ENCODE results near the gene RAB6D. TPM values are rescaled to one million over a fixed set of nuclear protein-coding genes. Genes with fewer than 3 reads are reported as not detected.
"Not testable (repeated sequence)": the region's sequence is repeated elsewhere in the genome, so short reads cannot be mapped to it uniquely, and the experiment has no call there.

The RAB6D gene
- not detected in 2 replicates for total RNA-seq (2014; rRNA removed; shearing (Covaris generic); ENCODE audit: low replicate concordance)

DNA sequence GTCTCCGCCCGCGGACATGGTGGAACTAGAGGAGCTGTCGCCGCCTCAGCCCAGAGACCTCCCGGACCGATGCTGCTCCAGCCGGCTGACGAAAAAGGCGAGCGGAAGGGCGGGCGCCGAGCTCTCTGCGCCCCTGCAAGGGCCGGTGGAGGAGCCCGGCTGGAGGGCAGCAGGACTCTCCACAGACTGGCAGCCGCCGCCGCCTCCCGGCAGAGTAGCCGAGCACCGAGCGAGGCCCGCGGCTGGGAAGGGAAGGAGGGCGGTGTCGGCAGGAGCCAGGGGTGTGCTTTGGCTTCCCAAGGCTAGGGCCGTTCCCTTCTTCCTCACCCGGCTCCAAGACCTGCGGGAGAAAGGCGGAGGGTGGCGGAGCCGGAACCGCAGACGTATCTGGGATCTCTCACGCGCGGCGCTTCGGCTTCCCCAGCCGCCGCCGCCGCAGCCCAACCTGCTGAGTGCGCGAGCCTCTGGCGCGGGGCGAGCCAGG, at the start of gene RAB6D:
TSS of gene RAB6D (minus strand) at position 466 of the 484 bp plus-strand sequence. CDS start at position 18, 448 bp downstream.
- not testable (repeated sequence) for H3K4me3 ChIP-seq, DNase-seq, H3K36me3 ChIP-seq, H3K9me3 ChIP-seq
- peaks cover 16% of the 10 kb centered on the region for H3K27me3 ChIP-seq

DNA sequence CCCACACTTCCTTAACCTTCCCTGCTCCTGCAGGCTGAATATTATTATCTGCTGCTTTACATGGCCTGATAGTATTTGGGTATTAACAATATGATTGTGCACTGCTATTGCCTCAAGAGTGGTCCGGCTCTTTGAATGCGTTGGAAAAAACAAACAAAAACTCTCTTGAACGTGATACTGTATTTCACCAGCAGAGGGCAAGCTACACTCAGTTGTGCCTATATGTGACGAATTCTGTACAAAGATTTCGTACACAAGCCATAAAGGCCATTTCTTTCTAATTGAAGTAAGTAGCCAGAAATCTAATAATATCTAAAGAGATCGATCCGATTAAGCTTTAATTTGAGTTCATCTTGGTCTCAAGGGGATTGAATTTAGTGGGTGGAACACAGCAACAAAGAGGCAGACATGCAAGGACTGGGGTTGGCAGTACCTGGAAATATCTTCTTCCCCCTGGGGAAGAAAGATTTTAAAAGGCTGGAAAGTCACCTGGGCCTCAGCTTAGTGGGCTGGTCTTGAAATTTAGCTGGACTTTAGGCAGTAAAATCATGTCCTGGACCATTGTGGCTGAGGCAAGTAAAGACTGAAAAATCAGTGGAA, 49.3 kb upstream of the RAB6D start:
- no peaks in the 10 kb centered on the region for H3K9me3 ChIP-seq
- H3K36me3 ChIP-seq, result no peaks in the 10 kb centered on the region
- DNase-seq, result no peak
- no peak overlapping the region for H3K4me3 ChIP-seq
- no peaks in the 10 kb centered on the region for H3K27me3 ChIP-seq

DNA sequence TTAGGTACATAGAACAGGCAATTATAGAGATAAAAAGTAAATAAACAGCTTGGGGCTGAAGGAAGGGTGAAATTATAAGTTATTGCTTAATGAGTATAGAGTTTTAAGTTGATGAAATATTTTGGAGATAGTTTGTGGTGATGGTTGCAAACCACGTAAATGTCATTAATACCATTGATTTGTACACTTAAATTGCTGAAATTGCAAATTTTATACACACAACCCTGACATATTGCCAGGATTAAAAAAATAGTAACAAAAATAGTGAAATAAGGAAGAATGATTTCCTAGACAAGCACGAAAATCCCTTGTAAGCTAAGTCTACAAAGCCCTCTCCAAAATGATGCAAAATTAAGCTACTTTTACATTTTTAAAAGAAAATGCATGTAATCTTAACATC, 46.2 kb upstream of the RAB6D start:
- no peak for DNase-seq
- no peaks in the 10 kb centered on the region for H3K9me3 ChIP-seq
- H3K36me3 ChIP-seq, result no peaks in the 10 kb centered on the region
- H3K4me3 ChIP-seq, result no peak overlapping the region
- H3K27me3 ChIP-seq, result 0 out of 2 replicates have a peak, but pooled peaks cover 3% of the 10 kb centered on the region

GRCh38 chr2:131408778-131409177, 44.8 kb upstream of the RAB6D start:
- H3K36me3 ChIP-seq, result no peaks in the 10 kb centered on the region
- 0 out of 2 replicates have a peak, but pooled peaks cover 3% of the 10 kb centered on the region for H3K27me3 ChIP-seq
- H3K9me3 ChIP-seq, result no peaks in the 10 kb centered on the region
- no peak for DNase-seq
- H3K4me3 ChIP-seq, result no peak overlapping the region

GRCh38 chr2:131408207-131408606, 44.2 kb upstream of the RAB6D start:
- Histone ChIP-seq H3K4me3 (no peak overlapping the region), H3K9me3 (no peaks in the 10 kb centered on the region), H3K27me3 (0 out of 2 replicates have a peak, but pooled peaks cover 3% of the 10 kb centered on the region), H3K36me3 (no peaks in the 10 kb centered on the region)
- no peak for DNase-seq

DNA sequence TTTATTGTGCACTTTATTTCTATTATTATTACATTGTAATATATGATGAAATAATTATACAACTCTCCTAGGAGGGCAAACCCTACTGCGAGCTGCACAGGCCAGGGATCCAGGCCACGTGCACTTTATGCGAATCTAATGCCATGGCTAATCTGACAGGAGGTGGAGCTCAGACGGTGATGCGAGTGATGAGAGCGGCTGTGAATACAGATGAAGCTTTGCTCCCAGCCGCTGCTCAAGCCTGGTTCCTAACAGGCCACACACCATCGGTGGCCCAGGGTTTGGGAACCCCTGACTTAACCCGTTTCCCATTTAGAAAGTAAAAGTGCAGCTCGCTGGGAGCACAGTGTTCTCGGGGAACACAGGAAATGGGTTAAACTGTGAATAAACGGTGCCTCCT, 40.8 kb upstream of the RAB6D start:
- H3K9me3 ChIP-seq, result no peaks in the 10 kb centered on the region
- H3K36me3 ChIP-seq, result no peaks in the 10 kb centered on the region
- no peak overlapping the region for H3K4me3 ChIP-seq
- no peak for DNase-seq
- 0 out of 2 replicates have a peak, but pooled peaks cover 3% of the 10 kb centered on the region for H3K27me3 ChIP-seq

- Histone ChIP-seq H3K27me3 (0 out of 2 replicates have a peak, but pooled peaks cover 3% of the 10 kb centered on the region), H3K4me3 (no peak overlapping the region), H3K9me3 (no peaks in the 10 kb centered on the region), H3K36me3 (no peaks in the 10 kb centered on the region)
- DNase-seq, result no peak
Measured at GRCh38 chr2:131402320-131403039, 38.5 kb upstream of the RAB6D start.

DNA sequence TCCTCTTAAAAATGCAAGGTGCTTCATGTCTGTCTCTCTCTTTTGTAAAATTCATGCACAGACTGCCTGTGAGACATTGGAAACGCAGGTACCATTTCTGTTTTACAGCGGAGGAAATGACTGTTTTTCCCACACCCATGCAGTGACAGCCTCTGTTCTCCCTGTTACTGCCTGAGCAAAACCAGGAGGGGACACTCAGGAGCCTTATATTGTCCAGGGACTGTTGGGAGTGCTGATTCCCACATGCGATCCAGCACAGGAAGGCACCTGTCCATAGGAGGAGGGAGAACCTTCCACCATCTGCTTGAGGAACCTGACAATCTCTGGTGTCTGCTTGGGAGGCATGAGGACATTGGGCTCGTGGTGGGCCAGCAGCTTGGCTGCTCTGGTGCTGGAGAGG, 36.9 kb upstream of the RAB6D start:
- Histone ChIP-seq H3K9me3 (no peaks in the 10 kb centered on the region), H3K27me3 (no peaks in the 10 kb centered on the region), H3K36me3 (no peaks in the 10 kb centered on the region), H3K4me3 (no peak overlapping the region)
- no peak for DNase-seq

- not testable (repeated sequence) for H3K27me3 ChIP-seq, H3K4me3 ChIP-seq, H3K9me3 ChIP-seq, DNase-seq, H3K36me3 ChIP-seq
Measured at GRCh38 chr2:131400441-131400840, 36.5 kb upstream of the RAB6D start.

- H3K36me3 ChIP-seq, H3K9me3 ChIP-seq, DNase-seq: not testable (repeated sequence)
Measured at GRCh38 chr2:131396209-131396608, 32.2 kb upstream of the RAB6D start.

GRCh38 chr2:131395024-131395645, 31.2 kb upstream of the RAB6D start:
- DNase-seq, result peak; percentile 37
- H3K9me3 ChIP-seq, H3K27me3 ChIP-seq, H3K4me3 ChIP-seq, H3K36me3 ChIP-seq: not testable (repeated sequence)

More at GRCh38 chr2:131396209-131396608, 32.2 kb upstream of the RAB6D start:
- not testable (repeated sequence) for H3K4me3 ChIP-seq, H3K27me3 ChIP-seq

GRCh38 chr2:131394147-131394931, 30.4 kb upstream of the RAB6D start:
- Histone ChIP-seq H3K36me3 (no peaks in the 10 kb centered on the region), H3K4me3 (no peak overlapping the region), H3K9me3 (no peaks in the 10 kb centered on the region), H3K27me3 (no peaks in the 10 kb centered on the region)
- DNase-seq, result no peak

DNA sequence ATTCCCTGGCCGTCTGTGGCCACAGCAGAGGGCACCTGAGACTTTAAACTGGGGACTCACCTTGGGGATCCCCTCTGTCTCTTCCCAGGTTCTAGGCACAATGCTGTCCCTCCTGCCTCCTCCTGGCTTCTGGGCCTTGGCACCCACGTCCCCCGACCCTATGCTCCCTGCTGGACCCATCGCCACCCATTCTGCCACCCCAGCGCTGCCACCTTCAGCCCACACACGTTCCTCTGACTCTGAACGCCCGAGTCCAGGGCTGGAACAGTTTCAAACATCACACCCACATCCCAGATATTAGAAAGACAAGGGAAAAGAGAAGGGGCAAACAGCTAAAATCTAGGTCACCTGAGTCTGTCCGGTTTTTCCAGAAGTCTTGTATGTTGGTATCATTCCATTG, 28.0 kb upstream of the RAB6D start:
- H3K27me3 ChIP-seq, H3K36me3 ChIP-seq, H3K4me3 ChIP-seq, DNase-seq, H3K9me3 ChIP-seq: not testable (repeated sequence)

DNA sequence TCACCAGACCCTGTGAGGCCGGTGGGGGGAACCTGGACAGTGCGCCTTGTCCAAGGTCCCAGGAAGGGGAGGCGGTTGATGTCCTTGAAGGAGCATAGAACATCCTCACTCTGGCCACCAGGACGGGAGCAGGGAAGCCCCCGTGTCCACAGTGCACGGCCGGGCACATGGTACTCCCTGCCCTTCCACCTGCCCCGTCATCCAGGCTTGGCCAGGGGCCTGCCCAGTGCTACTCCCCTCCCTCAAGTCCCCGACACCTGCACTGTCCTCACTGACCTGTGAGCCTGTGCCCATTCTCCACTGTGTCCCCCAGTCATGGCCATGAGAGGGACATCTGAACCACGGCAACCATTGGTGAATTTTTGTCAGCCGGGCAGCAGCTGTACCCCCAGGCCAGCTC, 27.5 kb upstream of the RAB6D start:
- not testable (repeated sequence) for H3K36me3 ChIP-seq, DNase-seq, H3K9me3 ChIP-seq

GRCh38 chr2:131390495-131391130, 26.6 kb upstream of the RAB6D start:
- not testable (repeated sequence) for H3K9me3 ChIP-seq, DNase-seq, H3K4me3 ChIP-seq, H3K36me3 ChIP-seq, H3K27me3 ChIP-seq

More for the DNA sequence above, 27.5 kb upstream of the RAB6D start:
- H3K27me3 ChIP-seq, H3K4me3 ChIP-seq: not testable (repeated sequence)

- no peak overlapping the region for H3K4me3 ChIP-seq
- no peaks in the 10 kb centered on the region for H3K36me3 ChIP-seq
- no peaks in the 10 kb centered on the region for H3K27me3 ChIP-seq
- no peaks in the 10 kb centered on the region for H3K9me3 ChIP-seq
- DNase-seq, result no peak
Measured at GRCh38 chr2:131389657-131390056, 25.7 kb upstream of the RAB6D start.

Measured in MG63 (cell line).